HG02588 (cell line): ENCODE results near the gene LMO2.

Experiments
- ATAC-seq: cut with Tn5 transposase; IDR thresholded peaks from one replicate; pipeline ENCODE4 v1.9.1; 2021; ENCODE audit warnings: mild to moderate bottlenecking, moderate library complexity; ENCODE audit not compliant: unreplicated experiment

LMO2 gene

DNA sequence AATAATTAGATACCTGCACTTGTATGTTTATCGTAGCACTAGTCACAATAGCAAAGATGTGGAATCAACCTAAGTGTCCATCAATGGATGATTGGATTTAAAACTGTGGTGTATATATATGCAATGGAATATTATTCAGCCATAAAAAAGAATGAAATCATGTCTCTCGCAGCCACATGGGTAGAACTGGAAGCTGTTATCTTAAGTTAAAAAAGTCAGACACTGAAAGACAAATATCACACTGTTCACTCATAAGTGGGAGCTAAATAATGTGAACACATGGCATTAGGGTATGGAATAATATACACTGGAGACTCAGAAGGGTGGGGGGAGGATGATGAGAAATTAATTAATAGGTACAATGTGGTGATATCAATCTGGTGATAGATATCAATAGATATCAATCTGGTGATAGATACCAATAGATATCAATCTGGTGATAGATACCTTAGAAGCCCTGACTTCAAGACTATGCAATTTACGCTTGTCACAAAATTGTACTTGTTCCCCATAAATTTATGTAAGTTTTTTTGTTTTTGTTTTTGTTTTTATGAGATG is 2.0 kb downstream of the LMO2 start:
- ATAC-seq, result no peak

GRCh38 chr11:33889296-33889695 is 2.6 kb downstream of the LMO2 start:
- no peak for ATAC-seq

- ATAC-seq, result no peak
These were observed 4.0 kb downstream of the LMO2 start for GRCh38 chr11:33887886-33888285.

- ATAC-seq, result no peak
These were observed 6.4 kb downstream of the LMO2 start for GRCh38 chr11:33885338-33886005.

GRCh38 chr11:33884601-33885000 is 7.3 kb downstream of the LMO2 start:
- ATAC-seq, result no peak

- ATAC-seq, result no peak
These were observed 7.8 kb downstream of the LMO2 start for GRCh38 chr11:33884035-33884434.

DNA sequence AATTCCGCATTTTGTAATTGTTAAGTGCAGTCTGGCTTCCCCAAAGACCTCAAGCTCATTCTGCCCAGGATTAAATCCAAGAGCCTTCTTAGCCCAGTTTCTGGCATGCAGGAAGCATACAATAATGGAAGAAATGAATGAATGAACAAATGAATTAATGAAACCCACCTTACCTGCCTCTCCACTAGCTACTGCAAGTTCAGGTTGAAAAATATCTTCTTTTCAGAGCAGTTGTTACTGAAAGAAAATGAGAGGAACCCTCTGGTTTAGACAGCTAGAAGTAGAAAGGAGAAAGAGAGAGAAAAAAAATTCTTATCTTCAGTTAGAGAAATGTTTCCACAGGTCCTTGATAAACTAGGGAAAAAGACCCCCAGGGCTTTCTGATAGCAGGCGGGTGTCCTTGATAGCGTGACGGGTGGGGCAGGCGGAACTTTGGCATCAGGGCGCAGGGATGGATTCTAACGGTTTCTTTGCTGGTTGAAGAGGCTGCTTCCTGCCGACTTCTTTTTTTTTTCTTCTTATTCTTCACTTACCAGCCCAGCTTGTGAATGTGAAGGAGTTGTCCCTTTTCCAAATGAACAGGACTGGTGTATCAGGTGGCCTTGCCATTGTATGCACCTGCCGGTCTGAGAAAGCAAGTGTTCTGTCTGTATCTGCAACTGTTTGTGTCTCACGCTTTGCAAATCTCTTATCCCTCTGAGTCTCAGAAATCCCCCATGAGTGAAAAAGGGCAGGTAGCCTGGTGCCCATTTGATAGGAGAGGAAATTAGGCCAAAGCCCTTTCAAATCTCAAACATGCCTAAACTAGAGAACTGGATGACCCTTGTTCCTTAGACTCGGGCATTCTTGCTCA is 10.0 kb downstream of the LMO2 start:
- no peak for ATAC-seq

DNA sequence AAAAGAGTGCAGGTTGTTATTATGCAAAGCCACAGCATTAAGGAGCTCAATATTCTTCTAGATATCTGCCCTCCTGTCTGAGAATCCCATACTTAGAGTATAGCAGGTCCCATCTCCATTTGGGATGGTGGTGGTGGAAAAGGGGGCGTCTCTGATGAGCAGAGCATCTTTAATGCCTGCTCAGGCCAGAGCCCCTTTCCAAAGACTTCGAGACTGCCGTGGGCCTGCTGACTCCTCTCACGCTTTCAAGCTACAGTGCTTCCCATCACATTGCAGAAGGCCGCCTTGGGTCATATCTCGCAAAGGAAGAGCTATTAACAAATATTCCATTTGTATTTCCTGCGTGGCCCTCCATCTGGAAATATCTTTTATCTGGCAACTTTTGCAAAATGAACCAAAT is 10.9 kb downstream of the LMO2 start:
- no peak for ATAC-seq

DNA sequence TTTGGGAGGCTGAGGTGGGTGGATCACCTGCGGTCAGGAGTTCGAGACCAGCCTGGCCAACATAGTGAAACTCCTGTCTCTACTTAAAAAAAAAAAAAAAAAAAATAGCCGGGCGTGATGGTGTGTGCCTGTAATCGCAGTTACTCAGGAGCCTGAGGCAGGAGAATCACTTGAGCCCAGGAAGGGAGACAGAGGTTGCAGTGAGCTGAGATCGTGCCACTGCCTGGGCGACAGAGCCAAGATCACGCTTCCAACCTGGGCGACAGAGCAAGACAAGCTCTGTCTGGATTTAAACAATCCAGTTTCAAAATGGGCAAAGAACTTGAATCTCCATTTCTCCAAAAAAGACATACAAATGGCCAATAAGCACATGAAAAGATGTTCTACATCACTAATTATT is 12.5 kb downstream of the LMO2 start:
- ATAC-seq, result no peak

DNA sequence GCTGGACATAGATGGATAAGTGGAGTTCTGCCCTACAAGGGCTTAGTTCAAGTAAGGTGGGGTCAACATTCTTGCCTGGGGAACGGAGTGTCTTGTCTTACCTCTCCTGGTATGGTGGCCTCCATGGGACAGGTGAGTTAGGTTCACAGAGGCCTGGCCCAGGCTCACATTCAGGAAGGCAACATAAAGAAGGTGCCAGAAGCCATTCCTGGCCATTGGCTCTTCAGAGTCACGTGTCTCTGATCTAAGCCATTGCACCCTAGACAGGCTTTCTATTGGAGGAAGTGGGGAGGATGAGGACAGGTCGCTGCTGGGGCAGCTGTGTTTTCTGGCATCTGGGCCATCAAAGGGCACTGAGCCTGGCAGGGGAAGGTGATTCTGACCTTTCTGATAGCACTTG is 14.8 kb downstream of the LMO2 start:
- ATAC-seq, result no peak

DNA sequence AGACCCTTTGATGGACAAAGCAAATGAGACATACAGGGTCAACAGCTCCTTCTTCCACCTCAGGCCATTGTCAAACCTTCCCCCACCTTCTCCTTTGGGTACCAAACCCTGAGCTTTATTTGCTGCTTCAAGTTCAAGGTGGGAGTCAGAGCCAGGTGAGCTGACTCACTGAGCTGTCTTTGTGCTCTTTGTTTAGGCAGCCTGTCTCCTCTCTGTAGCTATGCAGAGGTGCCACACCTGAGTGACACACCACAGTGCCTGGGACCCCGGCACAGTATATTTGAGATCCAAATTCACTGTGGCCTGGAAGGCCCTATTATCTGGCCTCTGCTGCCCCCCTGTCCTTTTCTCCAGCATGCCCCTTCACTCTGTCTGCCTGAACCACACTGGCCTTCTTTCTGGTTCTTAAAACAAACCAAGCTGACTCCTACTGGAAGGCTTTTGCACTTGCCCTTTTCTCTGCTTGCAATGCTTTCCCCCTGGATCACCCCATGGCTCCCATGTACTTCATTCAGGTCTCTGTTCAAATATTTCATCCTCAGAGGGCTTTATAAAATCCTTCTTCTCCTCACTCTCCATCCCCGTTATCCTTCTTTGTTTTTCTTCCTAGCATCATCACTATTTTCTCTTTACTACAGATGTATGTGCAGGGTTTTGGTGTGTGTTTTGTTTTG is 16.1 kb downstream of the LMO2 start:
- no peak for ATAC-seq

DNA sequence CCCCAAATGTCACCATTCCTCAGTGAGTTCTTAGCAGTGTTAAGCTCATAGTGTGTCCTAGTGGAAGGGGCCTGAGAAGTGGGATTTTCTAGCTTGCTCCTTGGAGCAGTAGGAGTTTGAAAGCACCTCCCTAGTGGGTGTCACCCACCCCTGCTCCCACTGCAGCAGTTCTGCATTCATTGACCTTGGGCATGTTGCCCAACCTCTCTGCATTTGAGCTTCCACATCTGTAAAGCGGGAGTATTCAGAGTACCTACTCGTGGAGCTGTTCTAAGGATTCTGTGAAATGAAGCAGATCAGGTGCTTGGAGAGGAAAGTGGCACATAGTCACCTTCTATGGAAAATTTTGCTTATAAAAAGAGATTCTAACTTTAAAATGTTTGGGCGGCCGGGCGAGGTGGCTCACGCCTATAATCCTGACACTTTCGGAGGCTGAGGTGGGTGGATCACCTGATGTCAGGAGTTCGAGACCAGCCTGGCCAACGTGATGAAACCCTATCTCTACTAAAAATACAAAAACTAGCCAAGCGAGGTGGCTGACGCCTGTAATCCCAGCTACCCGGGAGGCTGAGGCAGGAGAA is 16.9 kb downstream of the LMO2 start:
- no peak for ATAC-seq

GRCh38 chr11:33874433-33874832 is 17.4 kb downstream of the LMO2 start:
- ATAC-seq, result no peak

GRCh38 chr11:33869481-33870422 is 22.1 kb downstream of the LMO2 start:
- ATAC-seq, result no peak

DNA sequence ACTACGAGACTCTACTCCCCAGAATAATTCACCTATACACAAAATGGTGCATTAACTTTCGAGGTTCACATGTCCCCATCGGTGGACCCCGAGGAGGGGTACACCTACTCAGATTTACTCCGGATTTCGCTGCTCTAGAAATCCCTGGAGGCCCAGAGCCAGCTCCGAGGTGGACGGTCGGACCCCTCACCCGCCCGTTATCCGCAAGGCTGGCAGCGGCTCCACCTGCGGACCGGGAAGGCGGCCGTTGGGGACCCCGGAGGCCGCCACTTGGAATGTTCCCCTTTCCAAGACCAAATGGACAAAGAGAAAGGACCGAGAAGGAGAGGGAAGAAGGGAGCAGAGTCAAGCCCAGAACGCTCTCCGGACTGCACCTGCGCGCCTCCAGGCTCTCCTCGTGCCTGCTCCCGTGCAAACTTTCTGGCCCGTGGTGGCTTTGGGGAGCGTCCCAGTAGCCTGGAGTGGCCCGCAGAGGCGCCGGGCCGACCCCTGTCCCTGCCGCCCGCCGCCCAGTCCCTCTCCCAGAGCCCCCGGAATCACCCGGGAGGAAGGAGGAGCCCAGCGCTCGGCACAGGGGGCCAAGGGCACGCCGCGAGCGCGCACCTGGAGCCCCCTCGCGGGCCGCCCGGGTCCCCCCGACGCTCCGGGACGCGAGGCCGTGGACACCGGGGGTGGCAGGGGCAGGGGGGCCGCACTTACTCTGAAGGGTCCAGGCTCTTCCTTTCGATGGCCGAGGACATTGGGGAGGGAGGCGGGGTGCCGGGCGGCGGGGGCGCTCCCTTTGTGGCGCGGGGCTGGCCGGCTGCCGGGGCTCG is 23.0 kb downstream of the LMO2 start:
- no peak for ATAC-seq

- no peak for ATAC-seq
These were observed 23.8 kb downstream of the LMO2 start for GRCh38 chr11:33867996-33868646.

- no peak for ATAC-seq
These were observed 24.3 kb downstream of the LMO2 start for GRCh38 chr11:33867561-33867960.

- ATAC-seq, result no peak
These were observed 24.9 kb downstream of the LMO2 start for GRCh38 chr11:33866936-33867335.

- ATAC-seq, result no peak
These were observed 27.4 kb downstream of the LMO2 start for GRCh38 chr11:33864479-33864878.
